Kidney epithelial cell (primary cell): Measurements from ENCODE around the gene CD320. TPM values are rescaled to one million over a fixed set of nuclear protein-coding genes. Genes with fewer than 3 reads are reported as not detected.
"Not testable (repeated sequence)": the region's sequence is repeated elsewhere in the genome, so short reads cannot be mapped to it uniquely, and the experiment has no call there.

Experiments
- DNase-seq: peaks from one replicate; pipeline ENCODE4 v3.0.0-alpha.2; 2010; ENCODE audit warnings: low read depth
- H3K27me3 ChIP-seq: 2 replicates; pipeline ENCODE4 v1.6.0; 2011; ENCODE audit warnings: low read length; ENCODE audit not compliant: control insufficient read depth, insufficient read depth
- H3K36me3 ChIP-seq: 2 replicates; pipeline ENCODE4 v1.5.1; 2011; ENCODE audit warnings: low read length; ENCODE audit not compliant: control insufficient read depth, insufficient read depth
- H3K4me3 ChIP-seq: 2 replicates; pipeline ENCODE4 v1.5.1; 2011; ENCODE audit warnings: low read depth, mild to moderate bottlenecking, control low read depth, low read length
- total RNA-seq: library from RNA; depleted of rRNA; stranded (reverse); fragments of >200 nt; gene quantifications from 2 replicates; pipeline ENCODE4 v1.2.3, GENCODE V29; 2015
- TF ChIP-seq, protein P1 (sequence below): IDR thresholded peaks from 2 replicates; pipeline ENCODE4 v1.5.1; 2011; ENCODE audit warnings: mild to moderate bottlenecking, moderate library complexity, low read length, control low read depth, inconsistent platforms; ENCODE audit not compliant: insufficient read depth, poor library complexity, severe bottlenecking

The CD320 gene
- total RNA-seq, 1 donor from 2014 or later, result 85.6 TPM

- TF ChIP-seq, protein P1, sequence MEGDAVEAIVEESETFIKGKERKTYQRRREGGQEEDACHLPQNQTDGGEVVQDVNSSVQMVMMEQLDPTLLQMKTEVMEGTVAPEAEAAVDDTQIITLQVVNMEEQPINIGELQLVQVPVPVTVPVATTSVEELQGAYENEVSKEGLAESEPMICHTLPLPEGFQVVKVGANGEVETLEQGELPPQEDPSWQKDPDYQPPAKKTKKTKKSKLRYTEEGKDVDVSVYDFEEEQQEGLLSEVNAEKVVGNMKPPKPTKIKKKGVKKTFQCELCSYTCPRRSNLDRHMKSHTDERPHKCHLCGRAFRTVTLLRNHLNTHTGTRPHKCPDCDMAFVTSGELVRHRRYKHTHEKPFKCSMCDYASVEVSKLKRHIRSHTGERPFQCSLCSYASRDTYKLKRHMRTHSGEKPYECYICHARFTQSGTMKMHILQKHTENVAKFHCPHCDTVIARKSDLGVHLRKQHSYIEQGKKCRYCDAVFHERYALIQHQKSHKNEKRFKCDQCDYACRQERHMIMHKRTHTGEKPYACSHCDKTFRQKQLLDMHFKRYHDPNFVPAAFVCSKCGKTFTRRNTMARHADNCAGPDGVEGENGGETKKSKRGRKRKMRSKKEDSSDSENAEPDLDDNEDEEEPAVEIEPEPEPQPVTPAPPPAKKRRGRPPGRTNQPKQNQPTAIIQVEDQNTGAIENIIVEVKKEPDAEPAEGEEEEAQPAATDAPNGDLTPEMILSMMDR, result no peak
- H3K36me3 ChIP-seq, result no peaks in the 10 kb centered on the region
- no peak for DNase-seq
- no peak overlapping the region for H3K4me3 ChIP-seq
- peaks cover 19% of the 10 kb centered on the region for H3K27me3 ChIP-seq
Observed at GRCh38 chr19:8343483-8343844, 35.3 kb upstream of the CD320 start.

DNA sequence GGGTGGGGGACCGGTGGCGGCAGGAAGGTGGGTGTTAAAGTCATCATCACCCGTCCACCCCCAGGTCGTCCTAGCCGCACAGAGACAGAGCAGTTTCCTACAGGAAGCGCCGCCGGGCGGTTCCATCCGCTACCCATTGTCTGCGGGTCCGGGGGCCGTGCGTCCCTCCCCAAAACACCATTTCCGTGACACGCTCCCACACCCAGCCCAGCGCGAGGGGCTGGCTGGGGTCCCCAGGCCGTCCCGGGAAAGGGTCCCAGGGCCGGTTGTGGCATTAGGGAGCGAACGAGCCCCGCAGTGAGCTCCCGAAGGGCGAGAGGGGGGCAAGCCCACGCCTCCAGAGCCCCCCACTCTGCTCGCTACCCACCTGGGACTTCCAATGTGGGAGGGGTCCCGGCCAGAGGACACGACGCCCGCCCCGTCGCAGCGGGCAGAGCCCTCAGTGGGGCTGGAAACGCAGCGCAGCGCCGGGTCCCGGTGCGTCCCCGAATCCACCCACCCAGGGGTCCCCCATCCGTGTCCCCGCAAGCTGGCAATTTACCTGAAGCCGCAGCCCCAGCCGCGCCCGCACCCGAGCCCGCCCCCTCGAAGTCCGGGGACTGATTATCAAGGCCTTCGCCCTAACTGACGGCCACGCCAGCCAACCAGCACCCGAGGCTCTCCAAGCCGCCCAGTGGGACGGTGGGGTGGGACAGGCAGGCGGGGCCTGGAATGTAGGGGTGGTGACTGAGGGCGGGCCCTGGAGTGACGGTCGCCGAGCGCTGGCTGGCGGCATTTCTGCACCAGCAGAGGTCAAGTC lies 34.7 kb upstream of the CD320 start, which contains the start of gene KANK3:
TSS of gene KANK3 (minus strand) at position 579 of the 799 bp plus-strand sequence. CDS start 5,434 bp downstream, outside the sequence.
- H3K27me3 ChIP-seq, result peaks cover 19% of the 10 kb centered on the region
- H3K4me3 ChIP-seq, result peak within 1 kb of the TSS; percentile 38
- peak; percentile 80 for DNase-seq
- TF ChIP-seq, protein P1, result no peak
- H3K36me3 ChIP-seq, result no peaks in the 10 kb centered on the region

GRCh38 chr19:8342316-8342683 lies 34.1 kb upstream of the CD320 start:
- TF ChIP-seq, protein P1, result no peak
- H3K4me3 ChIP-seq, result no peak overlapping the region
- H3K36me3 ChIP-seq, result no peaks in the 10 kb centered on the region
- no peak for DNase-seq
- H3K27me3 ChIP-seq, result peaks cover 19% of the 10 kb centered on the region

DNA sequence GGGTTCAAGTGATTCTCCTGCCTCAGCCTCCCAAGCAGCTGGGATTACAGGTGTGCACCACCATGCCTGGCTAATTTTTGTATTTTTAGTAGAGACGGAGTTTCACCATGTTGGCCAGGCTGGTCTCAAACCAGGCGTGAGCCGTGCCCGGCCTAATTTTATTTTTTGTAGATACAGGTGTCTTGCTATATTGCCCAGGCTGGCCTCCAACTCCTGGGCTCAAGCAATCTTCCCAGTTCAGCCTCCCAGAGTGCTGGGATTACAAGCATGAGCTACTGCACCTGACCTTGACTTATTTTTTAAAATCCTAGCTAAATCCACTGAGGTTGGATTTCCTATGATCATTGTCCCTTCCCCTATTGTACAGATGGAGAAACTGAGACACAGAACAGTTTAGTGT lies 33.3 kb upstream of the CD320 start:
- H3K27me3 ChIP-seq, result peaks cover 19% of the 10 kb centered on the region
- DNase-seq, H3K36me3 ChIP-seq, H3K4me3 ChIP-seq: not testable (repeated sequence)

- Histone ChIP-seq H3K36me3 (no peaks in the 10 kb centered on the region), H3K4me3 (no peak overlapping the region), H3K27me3 (peaks cover 27% of the 10 kb centered on the region)
- DNase-seq, result no peak
- TF ChIP-seq, protein P1, result no peak
Observed at GRCh38 chr19:8340341-8341096, 32.4 kb upstream of the CD320 start.

GRCh38 chr19:8338835-8339234 lies 30.7 kb upstream of the CD320 start:
- no peak for DNase-seq
- no peaks in the 10 kb centered on the region for H3K36me3 ChIP-seq
- H3K4me3 ChIP-seq, result no peak overlapping the region
- H3K27me3 ChIP-seq, result peaks cover 40% of the 10 kb centered on the region
- TF ChIP-seq, protein P1, result no peak
